Epidermal melanocyte (primary cell): ENCODE data around the gene SUN2.

Experiments used
- DNase-seq: peaks from one replicate; pipeline ENCODE4 v3.0.0; 2011; ENCODE audit warnings: low spot score; ENCODE audit not compliant: insufficient read length

SUN2 gene

GRCh38 chr22:38717244-38717643 is 38.6 kb downstream of the SUN2 start:
- no peak for DNase-seq

GRCh38 chr22:38716826-38717225 is 39.0 kb downstream of the SUN2 start:
- no peak for DNase-seq

GRCh38 chr22:38716271-38716670 is 39.5 kb downstream of the SUN2 start:
- DNase-seq: no peak

GRCh38 chr22:38715852-38716251 is 39.9 kb downstream of the SUN2 start:
- DNase-seq: no peak

- DNase-seq: no peak
Observed at GRCh38 chr22:38715176-38715764, 40.5 kb downstream of the SUN2 start.

GRCh38 chr22:38713921-38714320 is 41.9 kb downstream of the SUN2 start:
- no peak for DNase-seq

- no peak for DNase-seq
Observed at GRCh38 chr22:38712486-38713207, 43.2 kb downstream of the SUN2 start.

- no peak for DNase-seq
Observed at GRCh38 chr22:38710866-38711265, 44.9 kb downstream of the SUN2 start.

GRCh38 chr22:38710351-38710750 is 45.4 kb downstream of the SUN2 start:
- DNase-seq: no peak

- DNase-seq: no peak
Observed at GRCh38 chr22:38709306-38709705, 46.5 kb downstream of the SUN2 start.

GRCh38 chr22:38707984-38708383 is 47.8 kb downstream of the SUN2 start:
- no peak for DNase-seq

- no peak for DNase-seq
Observed at GRCh38 chr22:38707346-38707745, 48.5 kb downstream of the SUN2 start.

- DNase-seq: no peak
Observed at GRCh38 chr22:38706901-38707195, 49.0 kb downstream of the SUN2 start.

GRCh38 chr22:38706101-38706900 is 49.5 kb downstream of the SUN2 start:
- DNase-seq: peak; percentile 59

- peak; percentile 99 for DNase-seq
Observed at GRCh38 chr22:38705235-38706100, 50.3 kb downstream of the SUN2 start, which contains the start of gene GTPBP1. Gene GTPBP1 (plus strand): TSS chr22:38705944. CDS start chr22:38705956, 12 bp downstream.

GRCh38 chr22:38704654-38705234 is 51.1 kb downstream of the SUN2 start:
- no peak for DNase-seq

GRCh38 chr22:38700789-38701628 is 54.8 kb downstream of the SUN2 start, which contains the start of gene JOSD1:
Gene JOSD1 (minus strand): TSS chr22:38700943. CDS start chr22:38699987, 956 bp downstream.
- peak; percentile 63 for DNase-seq

GRCh38 chr22:38700270-38700788 is 55.5 kb downstream of the SUN2 start:
- DNase-seq: no peak

GRCh38 chr22:38699784-38700183 is 56.0 kb downstream of the SUN2 start:
- DNase-seq: no peak

GRCh38 chr22:38699143-38699542 is 56.7 kb downstream of the SUN2 start:
- DNase-seq: no peak
